ENCODE measurements around the gene KCTD5. TPM values are rescaled to one million over a fixed set of nuclear protein-coding genes. Genes with fewer than 3 reads are reported as not detected.
A peak's percentile ranks its signal among the peaks of the same experiment; 100 is the strongest.

KCTD5 gene
- total and polyA plus RNA-seq, 2 of the 8 experiments (the other 6 are each of a cell fraction or from before 2014, with no cell fraction given) = 26.6 to 31.8 TPM

- TF ChIP-seq TCF12 (IDR thresholded peaks at IDR 0.05; ENCODE audit: low read depth, low read length) = 0 out of 2 replicates have a peak, but pooled peaks have one; percentile 34
- TF ChIP-seq ASH2L (IDR thresholded peaks at IDR 0.05; ENCODE audit: low read length) = no peak
- no peak for TF ChIP-seq NANOG (IDR thresholded peaks at IDR 0.05; ENCODE audit: insufficient read depth, low read depth, low read length, poor library complexity, severe bottlenecking)
- 0 out of 2 replicates have a peak, but pooled peaks have one; percentile 47 for TF ChIP-seq SP1 (IDR thresholded peaks at IDR 0.05; ENCODE audit: low read depth, low read length)
- peak; percentile 98 for TF ChIP-seq GABPA (IDR thresholded peaks at IDR 0.05; ENCODE audit: borderline replicate concordance, insufficient read depth, low read length)
- no peak for TF ChIP-seq SUZ12 (IDR thresholded peaks at IDR 0.05; ENCODE audit: low read length)
- no peak for TF ChIP-seq KDM1A (IDR thresholded peaks at IDR 0.05; ENCODE audit: borderline replicate concordance, low read length)
- TF ChIP-seq EP300 (IDR thresholded peaks at IDR 0.05; ENCODE audit: borderline replicate concordance in 1 of 2, low read depth in 2 of 2, low read length in 2 of 2) = peak in 1 of 2 experiments; percentile 85; a peak in 1 of 3 replicates
- TF ChIP-seq ATF2 (IDR thresholded peaks at IDR 0.05; ENCODE audit: low read length) = peak; percentile 66; the same call in 1 of the 2 replicates
- 0 out of 4 replicates have a peak, but pooled peaks of 1 of the 2 experiments have one; percentile 47 for TF ChIP-seq SIN3A (conservative IDR thresholded peaks at IDR 0.05 in 1 of 2, IDR thresholded peaks at IDR 0.05 in 1 of 2; ENCODE audit: low read depth in 1 of 2, low read length in 2 of 2)
- TF ChIP-seq HDAC2 (IDR thresholded peaks at IDR 0.05; ENCODE audit: borderline replicate concordance in 1 of 2, low read depth in 2 of 2, low read length in 2 of 2) = 0 out of 4 replicates have a peak, but pooled peaks of 1 of the 2 experiments have one; percentile 8
- TF ChIP-seq CEBPB (IDR thresholded peaks at IDR 0.05; ENCODE audit: low read depth, low read length) = no peak
- TF ChIP-seq POU5F1 (IDR thresholded peaks at IDR 0.05; ENCODE audit: low read depth, low read length) = no peak
- TF ChIP-seq SP2 (IDR thresholded peaks at IDR 0.05; ENCODE audit: low read length) = no peak
- no peak for TF ChIP-seq RNF2 (IDR thresholded peaks at IDR 0.05; ENCODE audit: borderline replicate concordance, low read depth, low read length, missing control alignments, poor library complexity, severe bottlenecking)
- no peak for TF ChIP-seq SAP30 (IDR thresholded peaks at IDR 0.05; ENCODE audit: insufficient read depth, insufficient replicate concordance, low read length)
- TF ChIP-seq E2F6 (IDR thresholded peaks at IDR 0.05) = no peak
- 0 out of 2 replicates have a peak, but pooled peaks have one; percentile 4 for TF ChIP-seq EGR1 (IDR thresholded peaks at IDR 0.05; ENCODE audit: borderline replicate concordance, low read depth, low read length)
- TF ChIP-seq SP4 (IDR thresholded peaks at IDR 0.05; ENCODE audit: low read length) = no peak
Measured at GRCh38 chr16:2720719-2721633, 38.7 kb downstream of the KCTD5 start (continued).
